NCI-H524 treated with DMSO at 0.1 percent for 48 hours (cell line): ENCODE measurements around the gene C10orf67.
"Not testable (repeated sequence)": the region's sequence is repeated elsewhere in the genome, so short reads cannot be mapped to it uniquely, and the experiment has no call there.

ENCODE experiments used
- DNase-seq: peaks from one replicate; lab custom pipeline; 2025; lab: John Stamatoyannopoulos, UW

C10orf67 gene

GRCh38 chr10:23344241-23344841 lies at the start of gene C10orf67:
Gene C10orf67 (minus strand): TSS chr10:23344797. CDS start chr10:23344774, 23 bp downstream.
- no peak for DNase-seq

DNA sequence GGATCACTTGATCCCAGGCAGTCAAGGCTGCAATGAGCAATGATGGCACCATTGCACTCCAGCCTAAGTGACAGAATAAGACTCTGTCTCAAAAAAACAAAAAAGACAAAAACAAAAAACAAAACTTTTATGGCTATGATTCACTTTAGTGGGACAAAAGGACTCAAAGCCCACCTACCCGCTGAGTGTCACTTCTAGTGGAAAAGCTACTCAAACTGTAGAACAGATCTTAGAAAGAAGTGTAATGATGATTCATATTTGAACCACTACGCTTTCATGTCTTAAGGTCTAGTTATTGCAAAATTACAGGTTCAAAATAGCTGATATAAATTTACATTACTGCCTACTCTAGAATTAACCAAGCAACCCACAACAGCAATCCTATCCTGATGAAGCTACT lies 47.2 kb upstream of the C10orf67 start:
- DNase-seq: no peak

DNA sequence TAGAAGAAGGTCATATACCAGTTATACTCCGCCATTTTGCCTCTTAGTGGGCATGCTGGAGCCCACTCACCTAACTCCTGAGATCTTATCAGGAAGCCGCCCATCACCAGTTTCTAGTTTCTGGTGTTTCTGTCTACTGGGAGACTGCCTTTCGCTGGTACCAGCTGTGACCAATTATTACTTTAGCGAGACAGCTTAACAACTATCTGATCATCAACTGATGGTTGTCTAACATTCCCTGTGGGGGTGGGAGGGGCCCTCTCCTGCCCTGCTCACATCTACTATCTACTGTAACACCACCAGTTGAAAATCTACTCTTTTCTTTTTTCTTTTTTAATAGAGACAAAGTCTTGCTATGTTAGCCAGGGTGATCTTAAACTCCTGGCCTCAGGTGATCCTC lies 46.2 kb upstream of the C10orf67 start:
- DNase-seq: no peak

GRCh38 chr10:23390408-23390807 lies 45.8 kb upstream of the C10orf67 start:
- DNase-seq: not testable (repeated sequence)

GRCh38 chr10:23387516-23387915 lies 42.9 kb upstream of the C10orf67 start:
- not testable (repeated sequence) for DNase-seq

DNA sequence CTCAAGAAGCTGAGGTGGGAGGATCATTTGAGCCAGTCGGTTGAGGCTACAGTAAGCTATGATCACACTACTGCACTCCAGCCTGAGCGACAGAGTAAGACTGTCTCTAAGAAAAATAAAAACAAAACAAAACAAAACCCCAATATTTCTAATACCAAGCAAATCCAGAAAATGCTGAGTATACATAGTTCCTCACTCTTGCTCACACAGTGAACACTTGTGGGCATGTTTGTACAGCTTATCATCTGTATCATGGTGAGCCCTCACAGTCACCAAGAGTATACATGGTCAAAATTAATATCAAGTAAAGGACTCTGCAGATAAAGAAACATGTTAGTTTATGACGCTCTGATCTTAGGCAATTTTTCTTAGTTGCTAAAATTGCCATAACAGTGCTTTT lies 41.5 kb upstream of the C10orf67 start:
- DNase-seq: no peak

DNA sequence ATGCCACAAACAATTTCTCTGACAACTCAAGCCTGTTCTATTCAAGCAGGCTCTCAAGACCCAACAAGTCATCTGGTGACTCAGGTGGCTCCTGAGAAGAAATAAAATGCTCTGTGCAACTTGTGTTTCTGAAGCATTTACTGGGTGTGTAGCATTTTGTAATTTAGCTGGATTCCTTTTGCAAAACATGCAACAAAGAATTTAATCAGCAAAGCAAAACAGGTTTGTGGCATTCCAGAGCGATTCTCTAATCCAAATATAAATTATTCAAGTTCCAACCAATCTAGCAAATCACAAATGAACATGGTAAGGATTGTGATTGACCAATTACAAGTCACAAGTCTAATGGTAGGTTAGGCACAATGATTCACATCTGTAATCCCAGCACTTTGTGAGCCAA lies 39.8 kb upstream of the C10orf67 start:
- no peak for DNase-seq

- no peak for DNase-seq
Observed at GRCh38 chr10:23383637-23384036, 39.0 kb upstream of the C10orf67 start.

DNA sequence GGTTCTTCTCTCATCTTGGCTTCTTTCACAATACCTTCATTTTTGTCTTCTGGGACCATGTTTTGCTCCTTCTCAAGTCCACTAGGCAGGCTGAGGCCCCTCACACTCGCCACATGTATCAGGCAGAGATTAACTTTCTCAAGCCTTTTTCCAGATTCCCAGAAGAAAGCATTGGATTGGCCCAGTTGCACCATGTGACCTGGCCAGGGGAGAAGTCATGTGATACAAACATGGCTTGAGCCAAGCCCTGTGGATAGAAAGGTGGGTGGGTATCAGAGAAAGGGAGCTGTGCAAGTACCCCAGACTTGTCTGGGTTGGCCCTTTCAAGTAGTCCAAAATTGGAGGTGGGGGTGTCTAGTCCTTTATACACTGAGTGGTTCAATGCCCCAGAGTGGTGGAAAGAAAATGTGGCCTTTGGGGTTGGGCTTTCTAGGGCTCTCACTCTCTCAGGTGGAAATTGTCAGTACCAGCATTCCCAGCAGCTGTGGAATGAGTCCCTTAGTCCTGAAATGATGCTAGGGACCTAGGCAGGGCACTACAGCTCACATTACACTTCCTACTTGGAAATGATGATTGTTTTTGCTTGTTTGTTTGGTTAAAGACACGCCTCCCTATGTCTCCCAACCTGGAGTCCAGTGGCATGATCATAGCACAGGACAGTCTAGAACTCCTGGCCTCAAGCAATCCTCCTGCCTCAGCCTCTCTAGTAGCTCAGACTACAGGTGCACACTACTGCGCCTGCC lies 36.9 kb upstream of the C10orf67 start:
- no peak for DNase-seq

- DNase-seq: no peak
Observed at GRCh38 chr10:23379686-23380085, 35.1 kb upstream of the C10orf67 start.

DNA sequence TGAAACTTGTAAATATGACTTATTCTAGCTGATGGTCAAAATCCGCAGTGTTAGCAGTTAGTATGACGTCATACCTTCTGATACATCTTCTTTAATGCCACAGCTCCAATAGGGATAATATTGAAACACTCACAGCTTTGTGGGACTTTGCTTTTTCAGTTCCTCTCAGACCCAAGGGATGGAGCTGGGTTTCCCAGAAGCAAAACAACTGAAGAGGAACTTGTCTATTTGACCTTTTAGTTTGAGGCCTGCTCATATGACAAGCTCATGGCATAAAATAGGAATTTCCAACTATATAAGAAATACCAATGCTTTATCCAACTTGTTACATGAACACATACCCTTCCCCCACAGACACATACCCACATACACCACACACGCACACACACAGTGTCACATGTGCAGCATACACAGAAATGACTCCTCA lies 31.6 kb upstream of the C10orf67 start:
- no peak for DNase-seq

DNA sequence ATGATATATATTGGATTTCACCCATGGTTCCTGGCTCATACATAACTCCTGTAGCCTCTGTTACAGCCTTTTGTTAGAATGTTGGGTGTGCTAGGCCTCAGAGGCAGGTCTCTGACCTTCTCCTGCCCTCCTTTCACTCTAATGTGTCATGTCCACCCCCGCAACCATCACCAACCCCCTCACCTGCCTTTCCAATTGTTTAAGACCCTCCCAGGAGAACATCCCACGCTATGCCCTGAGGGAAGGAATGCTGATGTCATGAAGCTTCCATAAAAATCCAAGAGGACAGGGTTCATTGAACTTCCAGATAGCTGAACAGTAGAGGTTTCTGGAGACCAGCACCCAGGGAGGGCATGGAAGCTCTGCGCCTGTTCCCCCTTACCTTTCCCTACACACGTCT lies 30.8 kb upstream of the C10orf67 start:
- no peak for DNase-seq

DNA sequence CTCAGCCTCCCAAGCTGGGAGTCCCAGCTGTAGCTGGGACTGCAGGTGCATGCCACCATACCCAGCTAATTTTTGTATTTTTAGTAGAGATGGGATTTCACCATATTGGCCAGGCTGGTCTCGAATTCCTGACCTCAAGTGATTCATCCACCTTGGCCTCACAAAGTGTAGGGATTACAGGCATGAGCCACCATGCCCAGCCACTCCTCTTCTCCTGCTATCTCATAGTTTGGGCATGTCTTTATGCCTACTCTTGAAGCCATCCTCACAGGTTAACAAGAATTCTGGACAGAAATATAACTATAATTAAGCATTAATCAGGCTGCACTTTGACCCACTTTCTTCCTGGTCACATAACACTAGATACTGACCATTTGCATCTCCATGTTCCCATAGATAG lies 28.6 kb upstream of the C10orf67 start:
- no peak for DNase-seq

DNA sequence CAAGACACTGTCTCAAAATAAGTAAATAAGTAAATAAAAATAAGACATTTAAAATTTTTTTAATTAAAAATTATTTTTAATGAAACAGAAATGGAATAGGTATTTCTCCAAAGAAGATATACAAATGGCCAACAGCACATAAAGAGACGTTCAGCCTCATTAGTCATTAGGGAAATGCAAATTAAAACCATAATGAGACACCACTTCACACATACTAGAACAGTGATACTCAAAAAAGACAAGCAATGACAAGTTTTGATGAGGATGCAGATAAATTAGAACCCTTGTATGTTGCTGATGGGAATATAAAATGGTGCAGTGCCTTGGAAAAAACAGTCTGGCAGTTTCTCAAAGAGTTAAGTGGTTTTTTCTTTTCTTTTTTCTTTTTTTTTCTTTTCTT lies 26.5 kb upstream of the C10orf67 start:
- no peak for DNase-seq

GRCh38 chr10:23370106-23370505 lies 25.5 kb upstream of the C10orf67 start:
- no peak for DNase-seq

DNA sequence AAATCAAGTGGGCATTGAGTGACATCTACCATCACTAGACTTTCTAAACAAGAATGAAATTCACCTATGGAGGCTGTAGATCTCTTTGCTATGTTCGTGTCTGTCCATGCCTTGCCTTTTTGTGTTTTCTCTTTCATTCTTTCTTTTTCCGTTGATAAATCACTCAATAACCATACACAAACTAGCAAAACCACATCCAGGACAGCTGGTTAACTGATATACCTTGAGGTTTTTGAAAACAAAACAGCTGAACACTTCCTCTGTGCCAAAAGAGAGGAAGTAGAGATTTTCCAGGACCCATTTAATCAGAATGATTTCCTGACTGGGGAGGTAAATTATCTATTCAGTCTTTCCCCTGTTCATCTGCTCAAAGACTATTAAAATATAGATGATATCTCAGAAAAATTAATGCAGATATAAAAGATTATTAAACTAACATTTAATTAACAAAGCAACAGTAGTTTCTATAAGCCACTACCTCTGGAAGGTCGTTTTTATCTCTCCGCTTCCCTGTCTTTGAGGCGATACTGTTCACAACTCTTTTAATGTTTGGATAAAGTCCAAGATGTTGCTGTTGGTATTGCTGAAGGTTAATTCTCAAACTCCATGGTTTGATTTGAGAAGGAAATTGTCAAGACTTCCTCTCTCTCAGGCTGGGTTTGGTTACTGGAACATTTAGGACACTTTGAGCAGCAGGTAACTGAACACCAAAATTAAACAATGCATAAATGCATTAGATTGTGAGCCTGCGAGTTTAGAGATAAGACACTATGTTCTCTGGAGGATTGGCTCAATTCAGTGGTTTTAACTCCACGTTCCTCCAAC lies 24.4 kb upstream of the C10orf67 start:
- no peak for DNase-seq

GRCh38 chr10:23367896-23368595 lies 23.4 kb upstream of the C10orf67 start:
- no peak for DNase-seq

GRCh38 chr10:23365417-23366030 lies 20.9 kb upstream of the C10orf67 start:
- DNase-seq: not testable (repeated sequence)

DNA sequence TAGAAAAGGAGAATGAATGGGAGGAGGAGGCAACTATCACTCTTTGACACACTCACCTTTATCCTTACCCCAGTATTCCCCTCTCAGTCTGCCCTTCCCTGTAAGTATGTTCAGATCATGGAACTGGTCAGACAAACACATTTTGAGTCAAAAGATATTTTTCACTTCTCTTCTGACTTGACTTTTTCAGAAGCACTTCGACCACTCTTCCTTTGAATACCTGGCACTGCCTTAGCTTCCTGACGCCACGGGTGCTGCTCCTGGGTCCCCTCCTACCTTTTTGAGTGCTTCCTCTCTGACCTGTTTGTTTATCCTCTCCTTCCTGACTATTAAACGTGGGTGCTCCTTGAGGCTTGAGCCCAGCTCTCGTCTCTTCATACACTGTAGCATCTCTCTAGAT lies 19.8 kb upstream of the C10orf67 start:
- no peak for DNase-seq

DNA sequence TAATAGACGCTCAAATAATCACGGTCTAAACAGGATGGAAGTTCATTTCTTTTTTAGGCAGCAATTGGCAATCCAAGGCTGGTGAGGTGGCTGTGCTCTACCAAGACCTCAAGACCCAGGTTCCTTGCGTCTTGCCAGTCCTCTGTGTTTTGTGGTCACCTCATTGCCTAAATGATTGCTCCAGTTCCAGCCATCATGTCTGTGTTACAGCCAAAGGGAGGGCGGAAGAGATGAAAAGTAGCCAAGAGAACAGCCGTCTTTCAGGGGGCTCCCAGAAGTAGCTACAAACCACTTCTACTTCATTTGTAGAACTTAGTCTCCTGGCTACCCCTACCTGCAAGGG lies 19.2 kb upstream of the C10orf67 start:
- DNase-seq: no peak

DNA sequence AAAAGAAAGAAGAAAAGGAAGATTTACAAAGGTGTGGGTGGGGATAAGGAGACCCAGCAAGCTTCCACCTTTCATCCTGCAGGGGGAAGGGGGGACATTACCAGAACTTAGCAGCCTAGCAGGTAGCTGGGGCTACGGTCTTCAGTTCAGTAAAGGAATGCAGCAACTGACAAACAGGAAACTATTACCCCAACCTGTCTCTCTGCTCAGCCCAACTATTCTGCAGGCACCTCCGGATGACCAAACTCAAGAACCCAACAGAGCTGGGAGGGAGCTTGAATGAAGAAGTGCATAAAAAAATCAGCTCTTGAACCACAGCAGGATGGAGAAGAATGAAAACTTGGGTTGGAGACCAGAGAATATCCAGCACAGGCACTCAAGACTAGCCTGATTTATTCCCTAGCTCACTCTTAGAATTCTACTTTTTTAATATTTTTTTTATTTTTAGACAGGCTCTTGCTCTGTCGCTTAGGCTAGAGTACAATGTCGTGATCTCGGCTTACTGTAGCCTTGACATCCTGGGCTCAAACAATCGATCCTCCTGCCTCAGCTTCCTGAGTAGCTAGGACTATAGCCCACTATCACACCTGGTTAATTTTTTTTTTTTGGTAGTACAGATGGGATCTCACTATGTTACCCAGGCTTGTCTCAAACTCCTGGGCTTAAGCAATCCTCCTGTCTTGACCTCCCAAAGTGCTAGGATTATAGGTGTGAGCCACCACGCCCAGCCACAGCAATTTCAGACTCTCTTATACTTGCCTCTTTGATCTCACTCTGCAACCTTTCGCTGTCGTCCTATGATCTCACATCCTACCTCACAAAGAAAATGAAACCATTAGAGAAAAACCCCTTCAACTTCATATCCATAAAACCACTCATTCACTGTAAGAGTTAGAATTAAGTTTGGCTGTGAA lies 18.5 kb upstream of the C10orf67 start:
- no peak for DNase-seq
